GM19099 (cell line): ENCODE results near the gene ALOX5.

ENCODE experiments used
- POLR2A ChIP-seq: IDR thresholded peaks from 3 replicates; pipeline ENCODE4 v1.6.1; 2011; ENCODE audit warnings: low read depth; ENCODE audit not compliant: insufficient read length; ENCODE audit errors: extremely low read depth

ALOX5 gene

DNA sequence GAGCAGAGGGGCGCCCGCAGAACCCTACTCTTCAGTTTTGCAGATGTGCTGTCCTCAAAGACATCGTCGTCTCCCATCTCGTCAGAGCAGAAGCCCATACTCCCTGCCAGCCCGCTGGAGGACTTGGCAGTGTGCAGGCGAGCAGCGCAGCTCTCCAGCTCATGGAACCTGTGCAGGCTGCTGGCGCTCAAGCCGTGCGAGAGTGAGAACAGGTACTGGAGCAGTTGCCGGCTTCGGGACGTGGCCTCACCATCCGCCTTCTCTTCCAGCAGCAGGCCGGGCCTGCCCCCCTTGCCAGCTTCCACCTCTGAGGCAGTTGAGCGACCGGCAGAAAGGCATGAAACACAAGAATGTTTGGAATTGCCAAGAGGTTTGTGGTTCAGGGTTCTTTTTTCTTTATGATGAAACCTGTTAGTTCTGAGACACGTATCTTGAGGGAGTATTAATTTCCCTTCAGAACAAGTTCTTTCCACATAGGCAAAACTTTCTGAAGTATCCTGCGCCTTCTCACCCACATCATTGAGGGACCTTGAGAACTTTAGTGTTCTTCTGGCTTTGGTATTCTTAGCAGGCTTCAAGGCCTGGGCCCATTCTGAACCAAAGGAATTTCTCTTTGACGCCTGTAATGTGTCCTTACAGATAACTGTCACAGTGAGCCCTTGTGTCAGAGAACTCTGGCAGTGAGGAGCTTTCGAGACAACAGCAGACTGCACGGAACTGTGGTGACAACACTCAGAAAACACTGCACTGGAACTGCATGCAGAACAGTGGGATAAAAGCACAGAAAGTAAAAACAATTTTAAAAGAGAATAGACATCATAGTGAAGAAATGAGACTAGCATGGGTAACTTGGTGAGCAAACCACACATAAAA lies 89.5 kb downstream of the ALOX5 start:
- no peak for TF ChIP-seq POLR2A

DNA sequence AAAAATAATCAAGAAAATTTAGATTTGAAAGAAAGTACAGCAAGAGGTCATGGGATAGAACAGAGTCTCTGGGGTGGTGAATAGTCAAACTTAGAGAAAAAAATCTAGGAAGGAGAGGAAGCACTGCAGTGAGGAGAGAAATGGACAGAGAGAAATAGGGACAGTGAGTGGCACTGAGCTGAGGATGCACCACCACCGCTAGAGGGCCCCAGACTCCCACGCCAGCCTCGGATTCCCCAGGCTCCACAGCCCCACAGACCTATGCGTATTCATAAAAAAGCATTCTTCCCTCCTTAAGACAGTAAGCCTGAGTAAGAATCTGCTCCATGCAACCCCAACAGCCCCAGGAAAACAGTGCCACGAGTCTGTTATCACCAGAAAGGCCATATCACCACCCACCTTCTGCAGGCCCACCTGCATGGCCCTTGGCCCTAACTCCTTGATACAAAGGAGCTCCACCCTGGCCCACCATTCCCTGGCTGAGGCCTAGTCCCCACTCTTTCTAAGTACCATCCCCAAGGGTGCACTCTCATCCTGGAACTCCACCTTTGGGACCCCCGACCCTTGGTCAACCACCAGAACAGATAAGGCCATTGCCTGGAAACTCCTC lies 91.0 kb downstream of the ALOX5 start:
- TF ChIP-seq POLR2A, result no peak

DNA sequence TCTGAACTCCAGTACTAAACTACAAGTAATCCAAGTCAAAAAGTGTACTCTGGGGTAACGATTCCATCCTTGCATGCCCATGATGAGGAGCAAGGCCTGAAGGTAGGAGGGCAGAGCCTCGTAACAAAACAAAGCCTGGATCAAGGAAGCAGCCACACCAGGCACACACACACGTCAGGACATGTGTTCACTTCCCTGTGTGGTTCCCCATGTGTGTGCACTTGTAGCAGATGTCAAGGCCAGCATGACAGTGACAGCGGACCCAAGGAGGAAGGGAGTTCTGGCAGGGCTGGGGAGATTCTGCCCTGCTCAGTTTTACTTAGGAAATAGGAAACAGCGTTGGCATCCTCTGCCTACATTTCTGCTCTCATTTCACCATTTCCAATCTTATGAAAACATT lies 92.8 kb downstream of the ALOX5 start:
- TF ChIP-seq POLR2A, result no peak

GRCh38 chr10:45468079-45468478 lies 94.1 kb downstream of the ALOX5 start:
- no peak for TF ChIP-seq POLR2A

- no peak for TF ChIP-seq POLR2A
Measured at GRCh38 chr10:45470098-45471012, 96.3 kb downstream of the ALOX5 start.

DNA sequence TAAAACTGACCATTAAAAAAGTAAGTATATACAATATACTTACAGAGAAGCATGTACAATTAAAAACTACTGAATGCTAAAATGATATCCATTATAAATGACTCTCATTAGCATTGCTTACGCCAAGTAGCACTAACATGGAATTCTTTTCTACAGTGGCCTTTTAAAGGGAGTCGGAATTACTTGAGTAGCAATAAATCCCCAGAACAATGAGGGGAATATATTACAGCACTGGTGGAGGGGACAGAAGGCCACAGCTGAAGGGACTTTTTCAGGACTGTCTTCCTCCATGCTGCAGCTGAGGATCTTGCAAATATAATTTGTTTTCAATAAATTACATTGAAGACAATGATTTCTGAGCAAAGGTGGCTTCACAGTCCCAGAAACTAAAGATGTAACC lies 97.0 kb downstream of the ALOX5 start:
- no peak for TF ChIP-seq POLR2A

DNA sequence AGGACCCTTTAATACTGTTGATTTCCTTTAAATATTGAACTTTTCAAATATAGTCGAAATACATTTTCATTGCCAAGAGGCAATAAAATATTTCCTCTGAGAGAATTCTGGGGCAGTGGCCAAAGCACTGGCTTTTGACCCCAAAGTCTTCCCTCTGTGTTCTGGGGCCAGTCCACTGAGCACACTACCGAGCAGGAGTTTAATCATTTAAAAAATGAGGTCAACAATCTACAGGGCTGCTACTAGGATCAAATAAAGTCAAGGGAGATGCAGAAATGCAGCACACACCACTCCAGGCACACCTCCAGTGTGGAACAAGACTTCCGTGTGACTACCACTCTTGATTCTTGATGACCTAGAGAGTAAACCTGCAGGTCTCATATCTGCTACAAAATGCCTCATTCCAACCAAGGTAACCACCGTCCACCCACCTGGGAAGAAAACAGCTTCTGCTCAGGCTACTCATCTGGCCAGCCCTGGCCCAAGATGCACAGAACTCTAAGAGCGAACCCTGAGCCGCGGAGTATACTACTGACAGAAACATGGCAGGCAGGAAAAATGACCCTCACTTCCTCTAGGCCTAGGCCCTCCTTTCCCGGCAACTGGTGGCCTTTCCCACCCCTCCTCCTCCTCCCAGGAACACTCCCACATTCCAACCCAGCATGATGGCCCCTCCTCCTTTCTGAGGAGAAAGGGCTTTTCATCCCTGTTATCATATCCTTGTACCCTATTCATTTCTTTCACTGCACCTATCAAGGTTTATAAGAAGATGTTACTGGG lies 97.7 kb downstream of the ALOX5 start:
- no peak for TF ChIP-seq POLR2A

- no peak for TF ChIP-seq POLR2A
Measured at GRCh38 chr10:45473126-45473525, 99.1 kb downstream of the ALOX5 start.

- TF ChIP-seq POLR2A, result no peak
Measured at GRCh38 chr10:45476559-45476958, 102.5 kb downstream of the ALOX5 start.

GRCh38 chr10:45480294-45480693 lies 106.3 kb downstream of the ALOX5 start:
- TF ChIP-seq POLR2A, result no peak

GRCh38 chr10:45483002-45483401 lies 109.0 kb downstream of the ALOX5 start:
- no peak for TF ChIP-seq POLR2A

- TF ChIP-seq POLR2A, result no peak
Measured at GRCh38 chr10:45487735-45488134, 113.7 kb downstream of the ALOX5 start.

GRCh38 chr10:45488365-45488764 lies 114.3 kb downstream of the ALOX5 start:
- no peak for TF ChIP-seq POLR2A

GRCh38 chr10:45490277-45490676 lies 116.3 kb downstream of the ALOX5 start:
- no peak for TF ChIP-seq POLR2A

GRCh38 chr10:45491061-45491460 lies 117.0 kb downstream of the ALOX5 start:
- TF ChIP-seq POLR2A, result no peak
